ENCODE results near the gene PTTG1. TPM values are rescaled to one million over a fixed set of nuclear protein-coding genes. Genes with fewer than 3 reads are reported as not detected.

PTTG1 gene
- total and polyA plus RNA-seq, 4 donors: 0.75 to 84.0 (median 5.6) TPM

GRCh38 chr5:160451281-160451680, 29.6 kb downstream of the PTTG1 start (continued):
- TF ChIP-seq YY1 (IDR thresholded peaks at IDR 0.05) (no peak), SP1 (IDR thresholded peaks at IDR 0.05) (no peak), JUND (IDR thresholded peaks at IDR 0.05) (no peak)

- H3K27ac ChIP-seq (ENCODE audit: low read depth in 1 of 2, low read length in 2 of 2): no peak overlapping the region
- no peak for DNase-seq (ENCODE audit: low spot score)
- no peak overlapping the region for H3K4me3 ChIP-seq (ENCODE audit: low read depth in 1 of 3, low read length in 3 of 3)
- H3K36me3 ChIP-seq (ENCODE audit: control insufficient read depth in 4 of 4, insufficient read depth in 3 of 4, low read depth in 1 of 4, low read length in 3 of 4): no peaks in the 10 kb centered on the region
- no peaks in the 10 kb centered on the region for H3K4me1 ChIP-seq (ENCODE audit: control insufficient read depth in 4 of 4, insufficient read depth in 4 of 4, low read length in 3 of 4)
- H3K9me3 ChIP-seq (ENCODE audit: control insufficient read depth in 4 of 4, low read length in 3 of 4): no peaks in the 10 kb centered on the region
- no peak overlapping the region for H3K9ac ChIP-seq (ENCODE audit: low read depth in 1 of 2, low read length in 2 of 2)
- H3K27me3 ChIP-seq (ENCODE audit: control insufficient read depth in 4 of 4, insufficient read depth in 4 of 4, low read length in 3 of 4): peaks cover 0 to 2% (median 0%) of the 10 kb centered on the region in 4 donors
- TF ChIP-seq YY1 (IDR thresholded peaks at IDR 0.05): no peak
- no peak for TF ChIP-seq HNF4A (conservative IDR thresholded peaks at IDR 0.05)
- TF ChIP-seq FOXA1 (IDR thresholded peaks at IDR 0.05): no peak
- TF ChIP-seq HNF4G (IDR thresholded peaks at IDR 0.05): no peak
- no peak for TF ChIP-seq TAF1 (conservative IDR thresholded peaks at IDR 0.05)
- no peak for TF ChIP-seq MAX (IDR thresholded peaks at IDR 0.05)
- TF ChIP-seq GABPA (IDR thresholded peaks at IDR 0.05 in 1 of 2, conservative IDR thresholded peaks at IDR 0.05 in 1 of 2): no peak
- no peak for TF ChIP-seq REST (IDR thresholded peaks at IDR 0.05)
- TF ChIP-seq SP1 (IDR thresholded peaks at IDR 0.05): no peak
- TF ChIP-seq JUND (IDR thresholded peaks at IDR 0.05): no peak
- no peak for TF ChIP-seq ATF3 (IDR thresholded peaks at IDR 0.05)
- no peak for TF ChIP-seq CTCF (IDR thresholded peaks at IDR 0.05; ENCODE audit: low read depth, low read length, missing input control)
- no peak for TF ChIP-seq NR2F2 (IDR thresholded peaks at IDR 0.05)
- TF ChIP-seq ZBTB33 (IDR thresholded peaks at IDR 0.05): no peak
- TF ChIP-seq RXRA (IDR thresholded peaks at IDR 0.05): no peak
- TF ChIP-seq EGR1 (IDR thresholded peaks at IDR 0.05; ENCODE audit: low read depth in 2 of 2): no peak
Observed at GRCh38 chr5:160452036-160452435, 30.4 kb downstream of the PTTG1 start.

Measured in liver (tissue), 9 donors.